OCI-LY7 (cell line): Measurements from ENCODE around the gene CSPG5.

Experiments
- EZH2phosphoT487 ChIP-seq: fragments of 200-600 bp; sonication (generic); IDR thresholded peaks from 2 replicates; pipeline ENCODE4 v1.6.1; 2018; ENCODE audit warnings: low read depth, borderline replicate concordance, mild to moderate bottlenecking, mixed run types, antibody characterized with exemption, low read length, moderate library complexity, mixed read lengths
- TF ChIP-seq, protein P1 (sequence below): fragments of 200-600 bp; sonication (generic); conservative IDR thresholded peaks from 2 replicates; pipeline ENCODE4 v1.5.1; 2014; ENCODE audit warnings: mild to moderate bottlenecking, antibody characterized with exemption, low read length, moderate library complexity, mixed read lengths

DNA sequence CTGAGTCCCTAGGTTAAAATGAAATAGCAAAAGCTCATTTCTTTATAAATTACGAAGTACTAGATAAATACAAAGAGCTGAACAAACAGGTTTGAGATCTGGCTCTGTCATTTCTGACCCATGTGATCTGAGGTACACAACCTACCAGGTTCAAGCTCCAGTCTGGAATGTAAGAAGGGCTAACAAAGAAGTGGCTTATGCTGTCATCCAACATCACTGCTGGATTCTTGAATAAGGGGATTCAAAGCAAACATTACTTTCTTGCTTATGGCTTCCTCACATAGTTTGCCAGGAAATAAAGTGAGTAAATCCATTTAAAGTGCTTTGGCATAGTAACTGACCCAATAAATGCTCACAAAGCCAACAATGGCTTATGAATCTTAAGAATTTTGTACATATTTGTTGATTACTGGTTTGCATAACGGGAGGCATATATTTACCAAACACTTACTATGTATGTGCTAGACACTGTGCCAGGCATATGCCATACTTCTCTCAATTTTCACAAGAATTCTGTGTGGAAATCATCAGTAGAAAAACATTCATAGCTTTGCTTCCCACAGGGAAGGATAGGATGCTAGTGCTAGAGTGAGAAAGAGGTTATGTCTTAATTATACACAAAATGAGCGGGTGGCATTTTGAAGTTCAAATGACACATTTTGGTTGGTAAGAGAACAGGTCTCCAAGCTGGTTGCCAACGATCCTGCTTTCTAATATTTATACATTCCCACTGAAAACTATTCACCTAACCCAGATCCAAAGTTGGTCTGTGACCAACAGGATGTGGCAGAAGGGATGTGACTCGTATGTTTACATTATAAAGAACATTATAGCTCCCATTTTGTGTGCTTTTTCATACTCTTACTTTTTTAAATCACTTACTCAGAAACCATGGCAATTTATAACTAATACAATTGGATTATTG, 38.7 kb upstream of the CSPG5 start:
- TF ChIP-seq, protein P1, sequence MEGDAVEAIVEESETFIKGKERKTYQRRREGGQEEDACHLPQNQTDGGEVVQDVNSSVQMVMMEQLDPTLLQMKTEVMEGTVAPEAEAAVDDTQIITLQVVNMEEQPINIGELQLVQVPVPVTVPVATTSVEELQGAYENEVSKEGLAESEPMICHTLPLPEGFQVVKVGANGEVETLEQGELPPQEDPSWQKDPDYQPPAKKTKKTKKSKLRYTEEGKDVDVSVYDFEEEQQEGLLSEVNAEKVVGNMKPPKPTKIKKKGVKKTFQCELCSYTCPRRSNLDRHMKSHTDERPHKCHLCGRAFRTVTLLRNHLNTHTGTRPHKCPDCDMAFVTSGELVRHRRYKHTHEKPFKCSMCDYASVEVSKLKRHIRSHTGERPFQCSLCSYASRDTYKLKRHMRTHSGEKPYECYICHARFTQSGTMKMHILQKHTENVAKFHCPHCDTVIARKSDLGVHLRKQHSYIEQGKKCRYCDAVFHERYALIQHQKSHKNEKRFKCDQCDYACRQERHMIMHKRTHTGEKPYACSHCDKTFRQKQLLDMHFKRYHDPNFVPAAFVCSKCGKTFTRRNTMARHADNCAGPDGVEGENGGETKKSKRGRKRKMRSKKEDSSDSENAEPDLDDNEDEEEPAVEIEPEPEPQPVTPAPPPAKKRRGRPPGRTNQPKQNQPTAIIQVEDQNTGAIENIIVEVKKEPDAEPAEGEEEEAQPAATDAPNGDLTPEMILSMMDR = no peak
- no peak for TF ChIP-seq EZH2phosphoT487
